ENCODE data around the gene C16orf95.

DNA sequence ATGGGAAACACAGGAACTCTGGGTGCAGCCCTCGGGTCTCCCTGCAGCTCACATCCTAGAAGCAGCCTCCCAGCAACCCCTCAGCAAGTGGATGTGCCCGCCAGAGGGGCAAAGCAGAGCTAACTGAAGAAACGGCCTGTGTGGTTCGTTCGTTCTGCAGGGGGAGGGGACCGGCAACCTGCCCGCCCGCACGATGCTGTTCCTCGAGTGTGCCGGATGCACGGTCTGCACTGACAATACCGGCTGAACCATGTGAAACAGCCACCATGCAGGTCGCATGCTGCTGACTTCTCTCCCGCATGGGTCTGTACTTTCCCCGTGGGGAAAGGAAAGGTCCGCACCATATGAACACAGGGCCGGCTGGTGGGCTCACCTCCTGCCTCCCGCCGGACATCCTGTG lies 25.3 kb upstream of the C16orf95 start:
- TF ChIP-seq, protein P1, sequence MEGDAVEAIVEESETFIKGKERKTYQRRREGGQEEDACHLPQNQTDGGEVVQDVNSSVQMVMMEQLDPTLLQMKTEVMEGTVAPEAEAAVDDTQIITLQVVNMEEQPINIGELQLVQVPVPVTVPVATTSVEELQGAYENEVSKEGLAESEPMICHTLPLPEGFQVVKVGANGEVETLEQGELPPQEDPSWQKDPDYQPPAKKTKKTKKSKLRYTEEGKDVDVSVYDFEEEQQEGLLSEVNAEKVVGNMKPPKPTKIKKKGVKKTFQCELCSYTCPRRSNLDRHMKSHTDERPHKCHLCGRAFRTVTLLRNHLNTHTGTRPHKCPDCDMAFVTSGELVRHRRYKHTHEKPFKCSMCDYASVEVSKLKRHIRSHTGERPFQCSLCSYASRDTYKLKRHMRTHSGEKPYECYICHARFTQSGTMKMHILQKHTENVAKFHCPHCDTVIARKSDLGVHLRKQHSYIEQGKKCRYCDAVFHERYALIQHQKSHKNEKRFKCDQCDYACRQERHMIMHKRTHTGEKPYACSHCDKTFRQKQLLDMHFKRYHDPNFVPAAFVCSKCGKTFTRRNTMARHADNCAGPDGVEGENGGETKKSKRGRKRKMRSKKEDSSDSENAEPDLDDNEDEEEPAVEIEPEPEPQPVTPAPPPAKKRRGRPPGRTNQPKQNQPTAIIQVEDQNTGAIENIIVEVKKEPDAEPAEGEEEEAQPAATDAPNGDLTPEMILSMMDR (conservative IDR thresholded peaks at IDR 0.05; ENCODE audit: low read depth, low read length) = no peak
- TF ChIP-seq EZH2 (IDR thresholded peaks at IDR 0.05; ENCODE audit: borderline replicate concordance, low read depth, low read length, poor library complexity, severe bottlenecking) = no peak

All from A673 (cell line).